BJ (cell line): ENCODE measurements around the gene CNTN5. TPM values are rescaled to one million over a fixed set of nuclear protein-coding genes. Genes with fewer than 3 reads are reported as not detected.
"Not testable (repeated sequence)": the region's sequence is repeated elsewhere in the genome, so short reads cannot be mapped to it uniquely, and the experiment has no call there.

ENCODE experiments used
- CTCF ChIA-PET: fragments of 350-600 bp; formaldehyde crosslinking; extraction: SDS; loops from one replicate; lab custom pipeline; 2021; ENCODE audit warnings: antibody characterized with exemption, inconsistent platforms; lab: Yijun Ruan, JAX
- POLR2A ChIA-PET: fragments of 300-600 bp; sonication (Branson Sonifier 250); formaldehyde crosslinking; extraction: SDS; loops from one replicate; lab custom pipeline; 2021; ENCODE audit warnings: antibody characterized with exemption; lab: Charles Lee
- DNase-seq: peaks from one replicate; pipeline ENCODE4 v3.0.0-alpha.2; 2011; ENCODE audit warnings: low read depth
- H3K27me3 ChIP-seq: 2 replicates; pipeline ENCODE4 v1.6.0; 2011; ENCODE audit warnings: low read length; ENCODE audit not compliant: control insufficient read depth, insufficient read depth
- H3K36me3 ChIP-seq: 2 replicates; pipeline ENCODE4 v1.5.1; 2011; ENCODE audit warnings: low read length; ENCODE audit not compliant: control insufficient read depth, insufficient read depth
- H3K4me3 ChIP-seq: 2 replicates; pipeline ENCODE4 v1.5.1; 2011; ENCODE audit warnings: low read depth, mild to moderate bottlenecking, control low read depth, low read length
- CTCF ChIP-seq: IDR thresholded peaks from 2 replicates; pipeline ENCODE4 v1.5.1; 2011; ENCODE audit warnings: low read depth, mild to moderate bottlenecking, control low read depth, inconsistent platforms, low read length, moderate library complexity; ENCODE audit not compliant: insufficient read depth
- polyA plus RNA-seq: library from polyadenylated mRNA; depleted of rRNA; stranded (reverse); fragments of >200 nt; gene quantifications from 2 replicates; pipeline ENCODE4 v1.2.3, GENCODE V29; 2011

The CNTN5 gene
- polyA plus RNA-seq, 1 experiment: not detected

DNA sequence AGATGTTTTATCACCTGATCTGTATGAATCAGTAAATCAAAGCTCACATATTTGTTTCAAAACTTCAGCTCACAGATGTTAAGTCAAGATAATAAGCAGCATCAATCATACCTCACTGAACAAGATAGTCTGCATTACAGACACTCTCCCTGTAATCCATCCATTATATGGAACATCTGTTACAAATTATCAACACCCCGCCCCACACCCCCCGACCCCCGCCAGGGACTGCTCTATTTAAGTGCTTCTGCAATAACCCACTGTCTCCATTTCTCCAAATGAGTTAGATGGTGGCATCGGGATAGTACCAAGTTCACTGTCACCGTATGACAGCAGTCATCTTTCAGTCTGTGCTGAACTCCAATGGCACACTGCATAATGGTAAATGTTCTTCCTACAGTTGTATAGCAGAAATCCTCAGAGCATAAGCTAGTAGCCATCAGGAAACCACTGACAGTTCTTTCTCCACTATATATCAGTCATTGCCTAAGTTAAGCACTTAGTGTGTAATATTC, 1219.3 kb downstream of the CNTN5 start:
- no peak for DNase-seq
- Histone ChIP-seq H3K27me3 (no peaks in the 10 kb centered on the region), H3K36me3 (no peaks in the 10 kb centered on the region), H3K4me3 (no peak overlapping the region)
- TF ChIP-seq CTCF: no peak
- ChIA-PET CTCF (no interaction called here), POLR2A (no interaction called here)

GRCh38 chr11:100247704-100248103, 1227.0 kb downstream of the CNTN5 start:
- no peak for DNase-seq
- ChIA-PET CTCF (no interaction called here), POLR2A (no interaction called here)
- no peak overlapping the region for H3K4me3 ChIP-seq
- H3K36me3 ChIP-seq: no peaks in the 10 kb centered on the region
- TF ChIP-seq CTCF: no peak
- H3K27me3 ChIP-seq: no peaks in the 10 kb centered on the region

GRCh38 chr11:100257238-100257803, 1236.6 kb downstream of the CNTN5 start:
- DNase-seq, H3K4me3 ChIP-seq, H3K36me3 ChIP-seq, CTCF ChIA-PET, POLR2A ChIA-PET, H3K27me3 ChIP-seq: not testable (repeated sequence)

DNA sequence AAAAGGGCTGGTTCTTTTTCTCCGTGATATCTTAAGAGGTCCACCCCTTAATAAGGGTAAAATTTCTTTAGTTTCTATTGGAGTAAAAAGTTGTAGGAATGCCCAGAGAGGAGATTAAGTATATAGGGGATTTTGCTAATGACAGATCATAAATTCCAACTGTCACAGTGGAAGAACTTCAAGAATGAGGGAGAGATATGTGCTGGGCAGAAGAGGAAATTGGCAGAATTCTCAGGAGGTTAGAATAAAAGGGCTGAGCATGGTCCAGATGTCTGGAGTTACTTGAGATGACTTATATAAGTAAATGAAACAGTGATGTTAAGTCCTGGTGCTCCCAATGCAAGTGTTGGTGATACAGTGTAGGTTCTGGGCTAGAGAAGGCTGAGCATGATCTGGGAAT, 1248.8 kb downstream of the CNTN5 start:
- no peak for TF ChIP-seq CTCF
- Histone ChIP-seq H3K4me3 (no peak overlapping the region), H3K36me3 (no peaks in the 10 kb centered on the region), H3K27me3 (no peaks in the 10 kb centered on the region; the same call in 1 of the 2 replicates)
- no peak for DNase-seq
- POLR2A ChIA-PET: no interaction called here
- CTCF ChIA-PET: no interaction called here

DNA sequence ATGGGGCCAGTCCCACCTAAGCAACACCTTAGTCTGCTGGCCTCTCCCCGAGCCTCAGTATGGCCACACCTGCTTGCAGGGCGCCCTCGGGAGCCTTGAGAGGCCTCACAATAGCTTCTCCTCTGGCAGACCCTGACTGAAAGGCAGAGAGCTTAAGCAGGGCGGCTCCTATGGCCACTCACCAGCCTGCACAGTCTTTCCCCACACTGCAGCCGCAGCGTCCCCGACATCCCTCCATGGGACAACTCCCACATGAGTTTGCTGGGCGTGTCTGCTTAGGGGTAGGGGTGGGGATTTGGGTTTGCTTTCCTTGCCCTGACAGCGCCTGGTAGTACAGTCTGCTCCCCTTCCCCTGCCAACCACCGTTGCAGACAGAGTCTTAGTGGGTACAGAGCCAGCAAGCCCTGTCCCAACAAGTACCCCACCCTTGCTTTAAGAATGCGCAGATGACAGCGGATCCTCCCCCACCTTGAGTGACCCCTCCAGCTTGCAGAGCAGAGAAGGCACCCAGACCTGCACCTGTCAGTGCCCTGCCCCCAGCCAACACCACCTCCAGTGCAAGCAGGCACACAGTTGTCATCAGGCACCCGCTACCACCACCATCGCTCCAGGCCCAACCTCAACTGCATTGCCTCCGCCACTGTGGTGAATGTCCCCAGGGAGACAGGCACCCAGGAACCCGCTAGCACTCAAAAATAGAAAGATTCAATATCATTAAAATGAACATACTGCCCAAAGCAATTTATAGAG, 1252.5 kb downstream of the CNTN5 start:
- no peaks in the 10 kb centered on the region for H3K36me3 ChIP-seq
- TF ChIP-seq CTCF: no peak
- H3K4me3 ChIP-seq: no peak overlapping the region
- POLR2A ChIA-PET: no interaction called here
- H3K27me3 ChIP-seq: no peaks in the 10 kb centered on the region; the same call in 1 of the 2 replicates
- DNase-seq: no peak
- CTCF ChIA-PET: no interaction called here

GRCh38 chr11:100274466-100274865, 1253.7 kb downstream of the CNTN5 start:
- H3K36me3 ChIP-seq, CTCF ChIA-PET, H3K4me3 ChIP-seq, H3K27me3 ChIP-seq, POLR2A ChIA-PET, DNase-seq: not testable (repeated sequence)
